Endothelial cell (in vitro differentiated cells): ENCODE measurements around the gene MLYCD. TPM values are rescaled to one million over a fixed set of nuclear protein-coding genes. Genes with fewer than 3 reads are reported as not detected.

Source experiments
- DNase-seq: peaks from one replicate; pipeline ENCODE4 v3.0.0; 2021; ENCODE audit warnings: low spot score
- H3K27ac Mint-ChIP-seq: one replicate; pipeline ENCODE4 v1.8.0; 2021; ENCODE audit warnings: mixed read lengths, inconsistent platforms; ENCODE audit not compliant: unreplicated experiment
- H3K27me3 Mint-ChIP-seq: one replicate; pipeline ENCODE4 v1.8.0; 2021; ENCODE audit warnings: mild to moderate bottlenecking, moderate library complexity, mixed read lengths, inconsistent platforms; ENCODE audit not compliant: unreplicated experiment
- H3K36me3 Mint-ChIP-seq: one replicate; pipeline ENCODE4 v1.8.0; 2021; ENCODE audit warnings: mild to moderate bottlenecking, low read depth, mixed read lengths, inconsistent platforms; ENCODE audit not compliant: unreplicated experiment
- H3K4me1 Mint-ChIP-seq: one replicate; pipeline ENCODE4 v1.8.0; 2021; ENCODE audit warnings: mild to moderate bottlenecking, mixed read lengths, inconsistent platforms; ENCODE audit not compliant: unreplicated experiment
- H3K4me3 Mint-ChIP-seq: one replicate; pipeline ENCODE4 v1.8.0; 2021; ENCODE audit warnings: mild to moderate bottlenecking, mixed read lengths, inconsistent platforms; ENCODE audit not compliant: unreplicated experiment
- H3K9me3 Mint-ChIP-seq: one replicate; pipeline ENCODE4 v1.8.0; 2021; ENCODE audit warnings: mixed read lengths, inconsistent platforms; ENCODE audit not compliant: unreplicated experiment
- CTCF ChIP-seq: fragments of 200-600 bp; sonication (generic); IDR thresholded peaks from one replicate; pipeline ENCODE4 v1.5.0; 2021; ENCODE audit warnings: antibody characterized with exemption; ENCODE audit not compliant: unreplicated experiment
- total RNA-seq: library from RNA; stranded (reverse); fragmentation: NEBNext Ultra II Directional; extraction: Animal tissue kit (Norgen Biotek cat#: 25700); gene quantifications from one replicate; pipeline ENCODE4 v1.2.1, GENCODE V29; 2021; ENCODE audit not compliant: unreplicated experiment

Gene MLYCD
- total RNA-seq, 1 donor from 2014 or later, result 3.0 TPM

- H3K4me1 Mint-ChIP-seq, result no peaks in the 10 kb centered on the region
- H3K36me3 Mint-ChIP-seq, result peaks cover 5% of the 10 kb centered on the region
- peaks cover 16% of the 10 kb centered on the region for H3K27me3 Mint-ChIP-seq
- no peak overlapping the region for H3K4me3 Mint-ChIP-seq
- no peaks in the 10 kb centered on the region for H3K9me3 Mint-ChIP-seq
- H3K27ac Mint-ChIP-seq, result no peak overlapping the region
- TF ChIP-seq CTCF, result no peak
- DNase-seq, result no peak
Measured at GRCh38 chr16:83973077-83973476, 74.2 kb downstream of the MLYCD start.

GRCh38 chr16:83973581-83974385 is 74.9 kb downstream of the MLYCD start:
- Mint-ChIP-seq H3K4me3 (no peak overlapping the region), H3K27me3 (peaks cover 16% of the 10 kb centered on the region), H3K9me3 (no peaks in the 10 kb centered on the region), H3K4me1 (no peaks in the 10 kb centered on the region), H3K36me3 (peaks cover 8% of the 10 kb centered on the region), H3K27ac (no peak overlapping the region)
- no peak for TF ChIP-seq CTCF
- no peak for DNase-seq

GRCh38 chr16:83974475-83974874 is 75.6 kb downstream of the MLYCD start:
- H3K27ac Mint-ChIP-seq, result no peak overlapping the region
- H3K9me3 Mint-ChIP-seq, result no peaks in the 10 kb centered on the region
- H3K27me3 Mint-ChIP-seq, result peaks cover 16% of the 10 kb centered on the region
- H3K36me3 Mint-ChIP-seq, result peaks cover 10% of the 10 kb centered on the region
- DNase-seq, result no peak
- H3K4me3 Mint-ChIP-seq, result no peak overlapping the region
- no peaks in the 10 kb centered on the region for H3K4me1 Mint-ChIP-seq
- no peak for TF ChIP-seq CTCF

- Mint-ChIP-seq H3K36me3 (peaks cover 10% of the 10 kb centered on the region), H3K27ac (no peak overlapping the region), H3K9me3 (no peaks in the 10 kb centered on the region), H3K27me3 (peaks cover 7% of the 10 kb centered on the region), H3K4me1 (no peaks in the 10 kb centered on the region), H3K4me3 (no peak overlapping the region)
- no peak for TF ChIP-seq CTCF
- no peak for DNase-seq
Measured at GRCh38 chr16:83975590-83976260, 76.8 kb downstream of the MLYCD start.

Other genes with a start within 250 kb of the MLYCD start
- 215 TPM for gene HSBP1, start 91.1 kb upstream of the MLYCD start, total RNA-seq
- gene OSGIN1, start 54.1 kb downstream of the MLYCD start, total RNA-seq, result 0.31 TPM
- gene NECAB2, start 69.1 kb downstream of the MLYCD start, total RNA-seq, result 1.2 TPM
- gene SLC38A8, start 143.7 kb downstream of the MLYCD start, total RNA-seq, result not detected
- gene MBTPS1, start 217.8 kb downstream of the MLYCD start, total RNA-seq, result 79.7 TPM
- 50.2 TPM for gene HSDL1, start 246.1 kb downstream of the MLYCD start, total RNA-seq
- 0.18 TPM for gene DNAAF1, start 246.2 kb downstream of the MLYCD start, total RNA-seq